Measurements from ENCODE around the gene MFSD6L. TPM values are rescaled to one million over a fixed set of nuclear protein-coding genes. Genes with fewer than 3 reads are reported as not detected.

MFSD6L gene
- total RNA-seq, 1 experiment from 2014 or later = 2.1 TPM

GRCh38 chr17:8753976-8754440 is 45.2 kb downstream of the MFSD6L start:
- Histone ChIP-seq H4K91ac (ENCODE audit: insufficient read length, low read depth, low read length) (no peak overlapping the region), H3K79me1 (ENCODE audit: insufficient read depth, low read depth, low read length, poor library complexity, severe bottlenecking) (no peaks in the 10 kb centered on the region), H3K56ac (ENCODE audit: insufficient read length, low read depth, low read length) (no peak overlapping the region), H3K27me3 (ENCODE audit: insufficient read depth, low read length) (no peaks in the 10 kb centered on the region), H2BK120ac (ENCODE audit: low read depth, low read length, poor library complexity, severe bottlenecking) (no peak overlapping the region), H3K27ac (ENCODE audit: insufficient read length, low read depth, low read length) (no peak overlapping the region), H3K9me3 (ENCODE audit: control insufficient read depth, low read depth, low read length) (no peaks in the 10 kb centered on the region), H3K9ac (ENCODE audit: extremely low read depth, insufficient read length, low read length) (no peak overlapping the region), H4K20me1 (ENCODE audit: control insufficient read depth, insufficient read depth, insufficient read length) (no peaks in the 10 kb centered on the region), H3K23ac (ENCODE audit: insufficient read length, low read depth, low read length) (no peak overlapping the region), H4K8ac (replicated peaks; ENCODE audit: insufficient read length, low read depth, low read length) (no peak overlapping the region), H3K18ac (ENCODE audit: insufficient read length, low read depth, low read length) (no peak overlapping the region), H2AFZ (ENCODE audit: low read length) (no peak overlapping the region), H3K4ac (ENCODE audit: low read depth, low read length) (no peak overlapping the region), H3K4me2 (ENCODE audit: insufficient read depth, insufficient read length, low read length) (no peak overlapping the region), H3K4me1 (ENCODE audit: insufficient read depth, low read length) (no peaks in the 10 kb centered on the region), H3K14ac (ENCODE audit: insufficient read depth, low read length) (no peak overlapping the region), H3K79me2 (ENCODE audit: insufficient read depth, low read length) (no peaks in the 10 kb centered on the region), H2BK15ac (ENCODE audit: low read depth, low read length) (no peak overlapping the region), H2BK5ac (ENCODE audit: insufficient read length, low read length) (no peak overlapping the region), H2BK20ac (ENCODE audit: low read depth, low read length, poor library complexity, severe bottlenecking) (no peak overlapping the region), H3T11ph (ENCODE audit: low read length) (no peak overlapping the region), H3K23me2 (ENCODE audit: insufficient read length, low read depth, low read length, poor library complexity, severe bottlenecking) (no peaks in the 10 kb centered on the region), H2AK5ac (ENCODE audit: insufficient read length, low read length) (no peak overlapping the region), H4K5ac (ENCODE audit: insufficient read length, low read depth, low read length) (no peak overlapping the region), H2BK12ac (ENCODE audit: insufficient read length, low read depth, low read length) (no peak overlapping the region)
- Mint-ChIP-seq H3K4me3 (no peak overlapping the region), H3K4me1 (peaks cover 10 to 12% of the 10 kb centered on the region in 2 experiments), H3K9me3 (no peaks in the 10 kb centered on the region), H3K27me3 (ENCODE audit: low read depth) (peaks cover 18% of the 10 kb centered on the region), H3K36me3 (ENCODE audit: insufficient read depth in 1 of 3, low read depth in 3 of 3) (no peaks in the 10 kb centered on the region; a peak in 1 of 7 replicates), H3K27ac (no peak overlapping the region)
- peak; percentile 67 for TF ChIP-seq CTCF (conservative IDR thresholded peaks at IDR 0.05)
- DNase-seq = no peak
- WGBS (ENCODE audit: extremely low coverage, insufficient read length, low lambda C conversion rate) = no CpG with 5 or more reads among the region's 1 CpG
